OCI-LY7 (cell line): Measurements from ENCODE around the gene CAPZB. TPM values are rescaled to one million over a fixed set of nuclear protein-coding genes. Genes with fewer than 3 reads are reported as not detected.
"Not testable (repeated sequence)": the region's sequence is repeated elsewhere in the genome, so short reads cannot be mapped to it uniquely, and the experiment has no call there.

Experiments
- BruUV-seq: library from RNA; stranded (reverse); fragments of 400-500 nt; replicated peaks from 2 replicates; lab custom pipeline; 2021; lab: Mats Ljungman, UMichigan
- CTCF ChIA-PET: fragments of 300-600 bp; sonication (Branson Sonifier 250); formaldehyde crosslinking; loops from one replicate; lab custom pipeline; 2022; ENCODE audit warnings: antibody characterized with exemption; ENCODE audit not compliant: unreplicated experiment; lab: Charles Lee
- POLR2A ChIA-PET: fragments of 300-600 bp; sonication (Branson Sonifier 250); formaldehyde crosslinking; loops from one replicate; lab custom pipeline; 2022; ENCODE audit warnings: antibody characterized with exemption; lab: Charles Lee
- DNase-seq: peaks from one replicate; pipeline ENCODE4 v3.0.0-alpha.2; 2015; ENCODE audit warnings: low spot score
- H2AFZ ChIP-seq: fragments of 200-600 bp; sonication (generic), shearing (Covaris generic); 2 replicates; pipeline ENCODE4 v1.6.1; 2014; ENCODE audit warnings: mild to moderate bottlenecking, antibody characterized with exemption, low read length, moderate library complexity
- H3K27ac ChIP-seq: fragments of 200-600 bp; sonication (generic); 2 replicates; pipeline ENCODE4 v1.5.1; 2014; ENCODE audit warnings: mixed run types, low read depth, mild to moderate bottlenecking, moderate library complexity, low read length, inconsistent platforms; ENCODE audit not compliant: poor library complexity, severe bottlenecking
- H3K36me3 ChIP-seq: fragments of 200-600 bp; sonication (generic); 2 replicates; pipeline ENCODE4 v1.6.1; 2014; ENCODE audit warnings: mild to moderate bottlenecking, antibody characterized with exemption, low read length, moderate library complexity, mixed read lengths; ENCODE audit not compliant: insufficient read depth
- H3K4me1 ChIP-seq: fragments of 200-600 bp; sonication (generic); 2 replicates; pipeline ENCODE4 v1.5.1; 2014; ENCODE audit warnings: mild to moderate bottlenecking, low read length; ENCODE audit not compliant: insufficient read depth, poor library complexity, severe bottlenecking
- H3K4me2 ChIP-seq: fragments of 200-600 bp; sonication (generic); 2 replicates; pipeline ENCODE4 v1.6.1; 2014; ENCODE audit warnings: mild to moderate bottlenecking, low read length
- H3K4me3 ChIP-seq: fragments of 200-600 bp; sonication (generic); 2 replicates; pipeline ENCODE4 v1.5.1; 2014; ENCODE audit warnings: mild to moderate bottlenecking, low read depth, low read length; ENCODE audit not compliant: poor library complexity, severe bottlenecking
- H3K79me2 ChIP-seq: fragments of 200-600 bp; sonication (generic); 2 replicates; pipeline ENCODE4 v1.6.1; 2016; ENCODE audit warnings: low read depth, mild to moderate bottlenecking, low read length, moderate library complexity, mixed read lengths; ENCODE audit not compliant: insufficient read depth
- H3K9me2 ChIP-seq: fragments of 200-600 bp; sonication (generic); 2 replicates; pipeline ENCODE4 v1.6.1; 2016; ENCODE audit warnings: mild to moderate bottlenecking, low read length, mixed read lengths; ENCODE audit not compliant: insufficient read depth
- H3K9me3 ChIP-seq: fragments of 200-600 bp; sonication (generic); 2 replicates; pipeline ENCODE4 v1.6.1; 2014; ENCODE audit warnings: mild to moderate bottlenecking, mixed run types, low read length, mixed read lengths
- H4K20me1 ChIP-seq: fragments of 200-600 bp; sonication (generic); 2 replicates; pipeline ENCODE4 v1.6.1; 2014; ENCODE audit warnings: mild to moderate bottlenecking, antibody characterized with exemption, low read length, moderate library complexity, mixed read lengths; ENCODE audit not compliant: insufficient read depth
- CTCF ChIP-seq: fragments of 200-600 bp; sonication (generic); conservative IDR thresholded peaks from 2 replicates; pipeline ENCODE4 v1.5.1; 2014; ENCODE audit warnings: mild to moderate bottlenecking, antibody characterized with exemption, low read length, moderate library complexity, mixed read lengths
- EZH2phosphoT487 ChIP-seq: fragments of 200-600 bp; sonication (generic); IDR thresholded peaks from 2 replicates; pipeline ENCODE4 v1.6.1; 2018; ENCODE audit warnings: low read depth, borderline replicate concordance, mild to moderate bottlenecking, mixed run types, antibody characterized with exemption, low read length, moderate library complexity, mixed read lengths
- intact Hi-C: fragments of 100-400 bp; cut with micrococcal nuclease; formaldehyde crosslinking; loops from one replicate; pipeline ENCODE4 v1.10.0; 2022; ENCODE audit not compliant: unreplicated experiment
- total RNA-seq, 2 experiments: library from RNA; depleted of rRNA in 1 of 2; stranded (reverse); fragments of >200 nt in 1 of 2; shearing (Covaris generic) in 1 of 2; gene quantifications; 2 replicates each; pipeline ENCODE4 v1.2.3, GENCODE V29; 2014 to 2022

Gene CAPZB
- total RNA-seq, 2 experiments from 2014 or later = 61.3 to 187 TPM

- Histone ChIP-seq H4K20me1 (no peaks in the 10 kb centered on the region), H3K4me3 (no peak overlapping the region), H3K79me2 (no peaks in the 10 kb centered on the region), H3K4me2 (no peak overlapping the region), H3K9me3 (no peaks in the 10 kb centered on the region), H2AFZ (no peak overlapping the region), H3K36me3 (no peaks in the 10 kb centered on the region), H3K27ac (no peak overlapping the region), H3K4me1 (no peaks in the 10 kb centered on the region), H3K9me2 (no peaks in the 10 kb centered on the region)
- intact Hi-C loops = no loop called here
- ChIA-PET POLR2A (no interaction called here), CTCF (no interaction called here)
- BruUV-seq = no TSS peak
- no peak for DNase-seq
- TF ChIP-seq CTCF (no peak), EZH2phosphoT487 (no peak)
These were observed 27.2 kb upstream of the CAPZB start for GRCh38 chr1:19512545-19512944.

GRCh38 chr1:19511116-19511515 lies 25.8 kb upstream of the CAPZB start:
- POLR2A ChIA-PET = interaction anchor here (0.6 kb wide), 1 partner anchor 1338 kb away, joined by 4 read pairs; no protein-coding TSS in a partner anchor
- DNase-seq = no peak
- no peaks in the 10 kb centered on the region for H4K20me1 ChIP-seq

GRCh38 chr1:19509647-19510046 lies 24.3 kb upstream of the CAPZB start:
- DNase-seq, H3K4me3 ChIP-seq, H3K9me3 ChIP-seq, H3K79me2 ChIP-seq, H4K20me1 ChIP-seq, H2AFZ ChIP-seq, intact Hi-C loops, POLR2A ChIA-PET, H3K9me2 ChIP-seq, H3K4me2 ChIP-seq, BruUV-seq, H3K36me3 ChIP-seq, H3K27ac ChIP-seq, CTCF ChIA-PET: not testable (repeated sequence)
- H3K4me1 ChIP-seq = peaks cover 23% of the 10 kb centered on the region

More at GRCh38 chr1:19511116-19511515, 25.8 kb upstream of the CAPZB start:
- BruUV-seq = no TSS peak
- Histone ChIP-seq H2AFZ (no peak overlapping the region), H3K4me1 (peaks cover 9% of the 10 kb centered on the region), H3K79me2 (no peaks in the 10 kb centered on the region), H3K4me2 (no peak overlapping the region), H3K9me2 (no peaks in the 10 kb centered on the region), H3K36me3 (no peaks in the 10 kb centered on the region), H3K9me3 (no peaks in the 10 kb centered on the region), H3K4me3 (no peak overlapping the region), H3K27ac (no peak overlapping the region)
- intact Hi-C loops = no loop called here
- TF ChIP-seq EZH2phosphoT487 (no peak), CTCF (no peak)
- CTCF ChIA-PET = no interaction called here
